Hematopoietic multipotent progenitor cell treated with erythropoietin and hydrocortisone succinate and interleukin-3 and kit ligand, for 17 days (in vitro differentiated cells): ENCODE data around the gene GPLD1.

Experiments
- DNase-seq: peaks from one replicate; pipeline ENCODE4 v3.0.0-alpha.2; 2015; ENCODE audit warnings: low spot score

GPLD1 gene

GRCh38 chr6:24497254-24497970, 8.0 kb upstream of the GPLD1 start:
- DNase-seq = no peak

- peak; percentile 75 for DNase-seq
Measured at GRCh38 chr6:24494821-24495795, 5.7 kb upstream of the GPLD1 start, which contains the start of gene ALDH5A1. Gene ALDH5A1, plus strand, starts transcription at chr6:24494969. Its CDS starts 28 bp downstream, at chr6:24494997.

- DNase-seq = no peak
Measured at GRCh38 chr6:24493945-24494820, 4.8 kb upstream of the GPLD1 start.

- peak; percentile 73 for DNase-seq
Measured at GRCh38 chr6:24492475-24492874, 3.1 kb upstream of the GPLD1 start.

GRCh38 chr6:24490948-24491347, 1.6 kb upstream of the GPLD1 start:
- no peak for DNase-seq

GRCh38 chr6:24489881-24490280, 503 bp upstream of the GPLD1 start:
- no peak for DNase-seq

GRCh38 chr6:24486065-24486464, 3.3 kb downstream of the GPLD1 start:
- DNase-seq = no peak

- DNase-seq = no peak
Measured at GRCh38 chr6:24484657-24485323, 4.6 kb downstream of the GPLD1 start.

- no peak for DNase-seq
Measured at GRCh38 chr6:24481449-24481848, 7.9 kb downstream of the GPLD1 start.

GRCh38 chr6:24480705-24481104, 8.7 kb downstream of the GPLD1 start:
- no peak for DNase-seq

- no peak for DNase-seq
Measured at GRCh38 chr6:24478903-24479302, 10.5 kb downstream of the GPLD1 start.

GRCh38 chr6:24477070-24477469, 12.3 kb downstream of the GPLD1 start:
- no peak for DNase-seq

GRCh38 chr6:24476631-24477030, 12.7 kb downstream of the GPLD1 start:
- no peak for DNase-seq

GRCh38 chr6:24472181-24472580, 17.2 kb downstream of the GPLD1 start:
- DNase-seq = no peak

GRCh38 chr6:24469811-24470210, 19.6 kb downstream of the GPLD1 start:
- no peak for DNase-seq

- no peak for DNase-seq
Measured at GRCh38 chr6:24464253-24465038, 24.9 kb downstream of the GPLD1 start.

- no peak for DNase-seq
Measured at GRCh38 chr6:24460966-24461365, 28.4 kb downstream of the GPLD1 start.

- no peak for DNase-seq
Measured at GRCh38 chr6:24458941-24459340, 30.4 kb downstream of the GPLD1 start.

- no peak for DNase-seq
Measured at GRCh38 chr6:24458134-24458533, 31.2 kb downstream of the GPLD1 start.

- no peak for DNase-seq
Measured at GRCh38 chr6:24455061-24455460, 34.3 kb downstream of the GPLD1 start.

GRCh38 chr6:24454452-24454851, 34.9 kb downstream of the GPLD1 start:
- DNase-seq = peak; percentile 44
